Brain microvascular endothelial cell (primary cell): ENCODE results near the gene NPIPB8.
"Not testable (repeated sequence)": the region's sequence is repeated elsewhere in the genome, so short reads cannot be mapped to it uniquely, and the experiment has no call there.

ENCODE experiments used
- DNase-seq: peaks from one replicate; pipeline ENCODE4 v3.0.0-alpha.2; 2020
- H3K27ac ChIP-seq: fragments of 250-450 bp; sonication (Bioruptor Pico); 2 replicates; pipeline ENCODE4 v1.5.1; 2020; ENCODE audit warnings: mild to moderate bottlenecking, moderate library complexity
- H3K27me3 ChIP-seq: fragments of 250-450 bp; sonication (Bioruptor Pico); replicated peaks from 2 replicates; pipeline ENCODE4 v1.5.1; 2020; ENCODE audit warnings: mild to moderate bottlenecking
- H3K36me3 ChIP-seq: fragments of 250-450 bp; sonication (Bioruptor Pico); replicated peaks from 2 replicates; pipeline ENCODE4 v1.5.1; 2020; ENCODE audit warnings: mild to moderate bottlenecking
- H3K4me3 ChIP-seq: 2 replicates; pipeline ENCODE4 v1.5.1; 2011; ENCODE audit warnings: low read depth, mild to moderate bottlenecking, control low read depth, low read length, moderate library complexity
- in situ Hi-C: cut with HindIII; loops from 2 replicates; pipeline ENCODE4 v1.10.0; 2017; ENCODE audit warnings: low sequenced_read_pairs, low pct_ligation_motif_present

The NPIPB8 gene

DNA sequence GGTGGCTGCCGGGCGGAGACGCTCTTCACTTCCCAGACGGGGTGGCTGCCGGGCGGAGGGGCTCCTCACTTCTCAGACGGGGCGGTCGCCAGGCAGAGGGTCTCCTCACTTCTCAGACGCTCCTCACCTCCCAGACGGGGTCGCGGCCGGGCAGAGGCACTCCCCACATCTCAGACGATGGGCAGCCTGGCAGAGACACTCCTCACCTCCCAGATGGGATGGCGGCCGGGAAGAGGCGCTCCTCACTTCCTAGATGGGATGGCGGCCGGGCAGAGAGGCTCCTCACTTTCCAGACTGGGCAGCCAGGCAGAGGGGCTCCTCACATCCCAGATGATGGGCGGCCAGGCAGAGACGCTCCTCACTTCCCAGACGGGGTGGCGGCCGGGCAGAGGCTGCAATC, 28.4 kb downstream of the NPIPB8 start:
- in situ Hi-C loops, DNase-seq: not testable (repeated sequence)

DNA sequence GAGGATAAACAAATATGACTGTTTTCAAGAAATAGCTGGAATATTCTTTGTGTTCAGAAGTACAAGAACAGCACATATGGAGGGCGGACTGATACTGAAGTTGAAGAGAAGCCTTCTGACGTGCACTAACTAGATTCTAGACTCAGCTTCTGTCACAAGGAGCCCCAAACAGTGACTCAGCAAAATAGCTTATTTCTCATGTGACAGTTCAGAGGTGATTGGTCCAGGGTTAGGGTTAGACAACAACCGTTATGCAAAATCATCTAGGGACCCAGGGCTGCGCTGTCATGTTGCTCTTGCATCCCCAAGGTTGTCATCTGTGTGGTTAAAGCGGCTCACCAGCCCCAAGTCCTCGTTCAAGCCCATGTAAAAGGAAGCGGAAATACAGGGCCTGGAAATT, 29.6 kb downstream of the NPIPB8 start:
- H3K27ac ChIP-seq, H3K36me3 ChIP-seq, H3K27me3 ChIP-seq, in situ Hi-C loops, DNase-seq, H3K4me3 ChIP-seq: not testable (repeated sequence)

More for the DNA sequence above, 28.4 kb downstream of the NPIPB8 start:
- not testable (repeated sequence) for H3K4me3 ChIP-seq, H3K27ac ChIP-seq, H3K27me3 ChIP-seq, H3K36me3 ChIP-seq

DNA sequence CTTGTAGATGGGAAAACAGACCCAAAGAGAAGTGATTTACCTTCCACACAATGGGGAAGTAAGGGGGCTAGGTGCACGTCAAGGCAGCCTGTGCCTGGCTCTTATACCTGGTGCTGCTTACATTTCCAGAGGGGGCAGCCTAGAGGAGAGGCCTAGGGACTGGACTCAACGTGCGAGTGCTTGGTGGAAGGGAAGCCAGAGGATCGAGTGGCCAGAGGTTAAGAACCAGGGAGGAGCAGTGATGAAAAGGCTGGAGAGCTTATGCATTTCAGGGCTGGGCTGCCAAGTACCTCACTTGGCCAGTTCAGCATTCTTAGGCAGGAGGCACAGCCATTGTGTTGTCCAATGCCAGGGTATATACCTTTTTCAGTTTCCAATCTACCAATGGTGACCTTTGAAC, 30.3 kb downstream of the NPIPB8 start:
- H3K27me3 ChIP-seq, in situ Hi-C loops, H3K27ac ChIP-seq, DNase-seq, H3K36me3 ChIP-seq, H3K4me3 ChIP-seq: not testable (repeated sequence)

DNA sequence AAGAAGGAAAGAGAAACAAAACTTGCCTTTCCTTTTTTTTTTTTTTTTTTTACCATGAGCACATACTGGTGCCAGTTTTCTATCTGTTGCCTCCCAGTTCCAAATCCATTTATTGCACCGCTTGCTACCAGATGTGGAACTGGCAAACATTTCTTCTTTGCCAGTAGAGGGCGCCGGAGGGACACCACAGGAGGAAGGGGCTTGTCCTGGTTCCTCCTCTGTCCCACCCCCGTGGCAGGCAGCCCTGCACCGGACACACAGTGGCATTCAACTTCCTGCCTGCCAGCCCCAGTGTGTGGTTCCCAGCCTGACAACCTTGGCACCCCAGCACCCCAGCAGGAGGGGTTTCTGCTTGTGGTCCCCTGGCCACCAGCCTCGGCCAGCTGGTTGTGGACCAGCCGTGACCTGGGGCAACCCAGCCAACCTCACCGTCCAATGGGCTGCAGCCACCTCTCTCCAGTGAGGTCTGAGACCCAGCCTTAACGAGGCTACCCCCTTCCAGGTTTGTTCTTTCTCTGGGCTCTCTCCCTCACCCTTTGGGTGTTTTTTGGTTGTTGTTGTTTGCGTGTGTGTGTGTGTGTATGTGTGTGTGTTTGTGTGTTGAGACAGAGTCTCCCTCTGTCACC, 50.6 kb downstream of the NPIPB8 start:
- DNase-seq, H3K36me3 ChIP-seq, H3K27ac ChIP-seq, H3K4me3 ChIP-seq, H3K27me3 ChIP-seq, in situ Hi-C loops: not testable (repeated sequence)

DNA sequence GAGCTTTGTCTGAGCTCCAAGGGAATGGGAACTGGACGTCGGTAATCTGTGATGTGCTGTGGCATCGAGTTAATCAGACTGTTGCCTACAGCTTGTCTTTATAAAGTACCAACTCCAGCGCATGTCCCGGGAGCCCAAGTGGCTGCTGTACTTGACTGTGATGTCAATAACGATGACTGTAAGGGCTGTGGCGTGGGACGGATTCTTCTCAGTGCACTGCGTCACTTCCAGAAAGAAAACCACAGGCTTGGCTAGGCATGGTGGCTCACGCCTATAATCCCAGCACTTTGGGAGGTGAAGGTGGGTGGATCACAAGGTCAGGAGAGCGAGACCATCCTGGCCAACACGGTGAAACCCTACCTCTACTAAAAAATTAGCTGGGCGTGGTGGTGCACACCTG, 51.6 kb downstream of the NPIPB8 start:
- H3K27me3 ChIP-seq, DNase-seq, H3K36me3 ChIP-seq, in situ Hi-C loops, H3K4me3 ChIP-seq, H3K27ac ChIP-seq: not testable (repeated sequence)

DNA sequence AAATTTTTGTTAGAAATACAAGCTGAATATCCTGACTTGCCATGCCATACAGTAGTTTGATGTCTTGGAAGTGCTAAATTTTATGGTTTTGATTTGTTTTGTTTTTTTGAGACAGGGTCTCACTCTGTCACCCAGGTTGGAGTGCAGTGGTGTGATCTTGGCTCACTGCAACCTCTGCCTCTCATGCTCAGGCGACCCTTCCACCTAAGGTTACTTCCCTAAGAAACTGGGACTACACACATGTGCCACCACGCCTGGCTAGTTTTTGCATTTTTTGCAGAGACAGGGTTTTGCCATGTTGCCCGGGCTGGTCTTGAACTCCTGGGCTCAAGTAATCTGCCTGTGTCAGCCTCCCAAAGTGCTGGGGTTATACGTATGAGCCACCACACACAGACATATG, 53.9 kb downstream of the NPIPB8 start:
- H3K27me3 ChIP-seq, H3K4me3 ChIP-seq, H3K27ac ChIP-seq, H3K36me3 ChIP-seq, in situ Hi-C loops, DNase-seq: not testable (repeated sequence)

DNA sequence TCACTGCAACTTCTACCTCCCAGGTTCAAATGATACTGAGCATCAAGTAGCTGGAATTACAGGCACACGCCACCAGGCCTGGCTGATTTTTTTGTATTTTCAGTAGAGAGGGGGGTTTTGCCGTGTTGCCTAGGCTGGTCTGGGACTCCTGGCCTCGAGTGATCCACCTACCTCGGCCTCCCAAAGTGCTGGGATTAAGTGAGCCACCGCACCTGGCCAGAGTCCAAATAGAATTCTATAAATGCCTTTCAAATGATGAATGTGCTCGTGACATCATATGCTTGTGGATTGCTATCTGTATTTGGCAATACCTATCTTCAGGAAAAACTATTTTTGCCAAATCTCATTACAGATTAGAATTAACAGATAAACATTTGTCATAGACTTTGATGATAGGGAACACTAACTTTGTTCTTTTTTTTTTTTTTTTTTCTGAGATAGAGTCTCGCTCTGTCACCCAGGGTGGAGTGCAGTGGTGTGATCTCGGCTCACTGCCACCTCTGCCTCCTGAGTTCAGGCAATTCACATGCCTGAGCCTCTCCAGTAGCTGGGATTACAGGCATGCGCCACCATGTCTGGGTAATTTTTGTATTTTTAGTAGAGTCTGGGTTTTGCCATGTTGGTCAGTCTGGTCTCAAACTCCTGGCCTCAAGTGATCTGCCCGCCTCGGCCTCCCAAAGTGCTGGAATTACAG, 55.5 kb downstream of the NPIPB8 start:
- H3K4me3 ChIP-seq, DNase-seq, H3K27ac ChIP-seq, in situ Hi-C loops, H3K36me3 ChIP-seq, H3K27me3 ChIP-seq: not testable (repeated sequence)

DNA sequence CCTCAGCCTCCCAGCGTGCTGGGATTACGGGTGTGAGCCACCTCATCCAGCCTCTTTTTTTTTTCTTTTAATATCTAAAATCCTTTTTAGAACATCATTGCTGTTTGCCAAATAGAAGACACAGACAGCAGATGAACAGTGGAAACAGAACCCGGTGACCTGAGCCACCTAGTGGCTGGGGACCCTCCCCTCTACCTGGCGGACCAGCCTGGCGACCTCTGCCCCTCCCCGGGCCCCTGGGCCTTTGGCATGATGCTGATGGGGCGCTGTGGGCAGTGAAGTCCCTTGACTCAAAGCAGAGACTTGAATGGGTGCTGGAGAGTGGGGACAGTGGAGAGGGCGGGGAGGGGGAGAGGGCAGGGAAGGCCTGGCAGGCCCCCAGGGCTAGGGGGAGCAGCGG, 61.9 kb downstream of the NPIPB8 start:
- in situ Hi-C loops, H3K36me3 ChIP-seq, H3K4me3 ChIP-seq, H3K27me3 ChIP-seq, H3K27ac ChIP-seq, DNase-seq: not testable (repeated sequence)

DNA sequence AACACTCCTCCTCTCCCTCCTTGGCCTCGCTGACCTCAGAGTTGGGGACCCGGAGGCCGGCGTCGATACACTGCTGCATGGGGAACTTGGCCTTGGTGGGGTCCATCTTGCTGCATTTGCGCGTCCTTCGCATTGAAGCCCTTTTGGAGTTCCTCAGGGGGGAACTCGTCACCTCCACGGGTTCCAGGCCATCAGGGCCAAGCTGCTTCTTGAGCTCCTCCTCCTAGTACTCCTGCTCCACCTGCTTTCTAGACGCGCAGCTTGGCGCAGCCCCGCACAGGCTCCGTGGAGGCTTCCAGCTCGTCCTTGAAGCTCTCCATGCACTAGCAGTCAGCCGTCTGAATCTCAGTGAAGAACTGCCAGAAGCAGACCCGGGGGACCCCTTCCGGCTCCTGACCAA, 62.5 kb downstream of the NPIPB8 start:
- H3K27me3 ChIP-seq, in situ Hi-C loops, H3K27ac ChIP-seq, H3K36me3 ChIP-seq, H3K4me3 ChIP-seq, DNase-seq: not testable (repeated sequence)

DNA sequence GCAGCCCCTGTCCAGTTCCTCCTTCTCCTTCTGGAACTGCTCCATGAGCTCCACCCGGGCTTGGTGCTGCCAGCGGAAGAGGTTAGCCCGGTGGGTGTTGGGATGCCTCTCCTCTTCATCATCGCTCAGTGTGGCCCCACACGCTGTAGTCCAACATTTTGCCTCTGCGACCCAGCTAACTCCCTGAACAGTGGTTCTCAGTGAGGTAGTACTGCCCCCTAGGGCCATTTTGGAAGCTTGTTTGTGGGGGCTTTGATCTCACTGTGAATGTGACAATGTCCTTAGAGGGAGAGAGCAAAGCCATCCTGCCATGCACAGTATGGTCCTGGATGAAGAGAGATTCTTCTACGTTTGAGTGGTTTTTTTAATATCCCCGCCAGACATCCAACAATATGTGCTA, 63.5 kb downstream of the NPIPB8 start:
- H3K27me3 ChIP-seq, H3K27ac ChIP-seq, H3K4me3 ChIP-seq, DNase-seq, H3K36me3 ChIP-seq, in situ Hi-C loops: not testable (repeated sequence)

DNA sequence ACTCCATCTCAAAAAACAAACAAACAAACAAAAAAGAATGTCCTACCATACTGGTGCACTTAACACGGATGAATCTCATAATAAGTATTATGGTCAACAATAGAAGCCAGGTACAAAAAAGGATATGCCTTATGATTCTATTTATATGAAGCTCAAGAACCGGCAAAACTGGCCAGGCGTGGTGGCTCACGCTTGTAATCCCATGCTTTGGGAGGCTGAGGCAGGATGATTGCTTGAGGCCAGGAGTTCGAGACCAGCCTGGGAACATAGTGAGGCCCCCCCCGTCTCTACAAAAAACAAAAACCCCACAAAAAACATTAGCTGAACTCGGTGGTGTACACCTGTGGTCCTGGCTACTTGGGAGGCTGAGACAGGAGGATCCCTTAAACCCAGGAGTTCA, 66.4 kb downstream of the NPIPB8 start:
- DNase-seq, H3K27me3 ChIP-seq, H3K27ac ChIP-seq, H3K4me3 ChIP-seq, in situ Hi-C loops, H3K36me3 ChIP-seq: not testable (repeated sequence)
